Measurements from ENCODE around the gene DOCK3.

- TF ChIP-seq EZH2 (IDR thresholded peaks at IDR 0.05) (no peak), POLR2AphosphoS5 (IDR thresholded peaks at IDR 0.05; ENCODE audit: borderline replicate concordance, low read depth, low read length) (no peak)
Measured at GRCh38 chr3:50633230-50633790, 41.4 kb upstream of the DOCK3 start.
